GM13977 (cell line): ENCODE measurements around the gene TREX2.

Experiments
- DNase-seq: peaks from one replicate; pipeline ENCODE4 v3.0.0; 2012; ENCODE audit warnings: low spot score
- CTCF ChIP-seq: IDR thresholded peaks from 2 replicates; pipeline ENCODE4 v1.5.1; 2012; ENCODE audit warnings: mild to moderate bottlenecking, control low read depth; ENCODE audit not compliant: insufficient read depth; ENCODE audit errors: extremely low read depth, missing control alignments
- in situ Hi-C: fragments of 300-500 bp; cut with MboI; formaldehyde crosslinking; loops from one replicate; pipeline ENCODE4 v1.12.0; 2022; ENCODE audit warnings: low sequenced_read_pairs, low pct_unique_long_range_greater_than_20kb, mixed read lengths, inconsistent platforms; ENCODE audit not compliant: unreplicated experiment

TREX2 gene

DNA sequence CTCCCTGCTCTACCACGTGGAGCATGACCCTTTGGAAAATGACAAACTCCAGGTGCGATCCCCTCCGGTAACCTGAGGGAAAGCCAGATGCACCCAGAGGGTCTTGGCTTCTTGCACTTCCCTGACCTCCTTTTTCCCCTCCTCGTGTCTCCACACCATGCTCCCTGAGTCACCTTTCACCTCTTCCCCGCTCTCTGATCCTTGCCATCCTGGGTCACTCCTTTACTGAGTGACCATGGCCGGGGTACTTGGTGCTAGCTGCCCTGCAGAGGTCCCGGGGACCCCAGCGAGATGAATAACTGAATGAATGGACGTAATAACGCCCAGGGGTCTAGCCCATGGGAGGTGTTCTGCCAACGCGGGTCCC lies 35.0 kb downstream of the TREX2 start:
- no peak for DNase-seq
- no peak for TF ChIP-seq CTCF
- in situ Hi-C loops: no loop called here

DNA sequence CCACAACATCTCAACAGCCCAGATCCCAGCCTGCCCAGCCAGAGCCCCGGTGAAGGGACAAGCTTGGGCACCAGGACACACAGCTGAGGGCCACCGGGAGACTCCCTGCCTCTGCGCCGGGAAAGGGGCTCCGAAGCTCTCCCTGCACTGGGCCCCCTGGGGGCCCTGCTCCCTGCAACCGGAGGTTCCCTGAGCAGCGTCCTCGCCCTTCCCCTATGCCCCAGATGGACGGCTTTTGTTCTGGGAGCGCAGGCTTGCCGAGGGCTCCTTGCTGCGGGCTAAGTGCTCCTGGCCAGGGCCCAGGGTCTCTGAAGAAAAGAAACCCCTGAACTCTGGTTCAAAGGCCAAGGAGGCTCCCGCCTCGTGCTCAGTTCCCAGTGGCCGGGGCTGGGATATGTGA lies 35.5 kb downstream of the TREX2 start:
- in situ Hi-C loops: no loop called here

DNA sequence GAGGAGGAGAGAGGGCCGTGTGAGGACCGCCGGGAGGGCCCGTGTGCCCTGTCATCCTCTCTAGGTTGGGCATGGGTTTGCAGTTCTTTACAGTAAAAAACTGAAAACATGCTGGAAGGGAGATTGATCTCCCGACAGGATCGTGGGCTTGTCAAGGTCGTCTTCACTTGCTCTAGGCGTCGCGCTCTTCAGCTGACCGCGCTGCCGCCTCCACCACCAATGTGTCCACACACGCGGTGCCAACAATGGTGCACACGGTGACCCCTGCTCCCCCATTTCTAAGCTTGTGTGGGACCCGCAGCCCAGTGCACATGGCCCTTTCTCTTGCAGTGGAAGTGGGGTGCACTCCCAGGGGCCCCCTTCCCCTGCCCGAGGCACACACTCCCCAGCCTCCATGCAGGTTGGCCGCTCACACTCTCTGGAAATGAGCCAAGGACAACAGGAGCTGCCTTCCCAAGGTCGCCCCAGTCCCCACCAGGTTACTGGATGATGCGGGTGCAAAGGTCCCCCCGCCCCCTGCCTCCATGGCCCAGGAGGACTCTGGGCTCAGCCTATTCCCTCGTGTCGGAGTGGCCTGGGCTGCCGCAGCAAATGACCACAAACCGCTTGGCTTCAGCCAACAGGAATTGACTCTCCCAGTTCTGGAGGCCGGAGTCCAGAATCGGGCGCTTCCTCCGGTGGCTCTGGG lies 36.3 kb downstream of the TREX2 start:
- no peak for DNase-seq
- in situ Hi-C loops: no loop called here

More for the DNA sequence above, 35.5 kb downstream of the TREX2 start:
- DNase-seq: no peak
- TF ChIP-seq CTCF: no peak

DNA sequence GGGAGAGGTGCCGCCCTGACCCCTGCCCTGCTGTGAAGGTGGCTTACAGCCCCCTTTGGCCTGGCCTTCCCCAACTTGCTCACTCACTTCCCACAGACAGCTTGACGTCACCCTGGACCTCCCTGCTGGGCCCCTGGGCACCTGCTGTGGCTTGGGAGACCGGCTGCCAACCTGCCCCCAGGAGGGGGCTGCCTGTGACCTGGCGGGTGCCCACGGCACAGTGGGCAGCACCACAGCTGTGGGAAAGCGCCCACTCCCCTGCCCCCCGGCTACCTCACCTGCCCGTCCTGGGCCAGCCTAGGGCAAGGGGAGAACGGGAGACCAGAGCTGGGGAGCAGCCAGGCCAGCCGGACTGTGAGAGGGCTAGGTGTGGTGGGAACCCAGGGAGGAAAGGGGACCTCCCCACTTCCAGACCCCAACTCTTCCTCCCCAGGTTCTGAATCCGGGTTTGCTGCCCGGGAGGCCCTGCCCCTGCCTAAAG lies 36.9 kb downstream of the TREX2 start:
- in situ Hi-C loops: no loop called here
- TF ChIP-seq CTCF: no peak
- no peak for DNase-seq

More for the DNA sequence above, 36.3 kb downstream of the TREX2 start:
- TF ChIP-seq CTCF: no peak

- in situ Hi-C loops: no loop called here
- TF ChIP-seq CTCF: no peak
- no peak for DNase-seq
Observed at GRCh38 chrX:153408221-153408721, 37.6 kb downstream of the TREX2 start.

GRCh38 chrX:153407736-153408135 lies 38.1 kb downstream of the TREX2 start:
- in situ Hi-C loops: no loop called here
- no peak for DNase-seq
- no peak for TF ChIP-seq CTCF
